SK-N-SH treated with all-trans-retinoic acid at 6 μM for 48 hours (cell line): ENCODE results near the gene ZNF132.

Source experiments
- ATAC-seq: fragments of 200-7000 bp; cut with Tn5 transposase; 3 replicates; pipeline ENCODE4 v1.9.1; 2020; ENCODE audit warnings: mild to moderate bottlenecking, moderate library complexity
- ARNTL ChIP-seq: fragments of 450-650 bp; formaldehyde crosslinking; IDR thresholded peaks from 2 replicates; pipeline ENCODE4 v1.5.0; 2020; ENCODE audit warnings: low read depth, mild to moderate bottlenecking, moderate library complexity, borderline replicate concordance
- PATZ1 ChIP-seq: fragments of 250-450 bp; sonication (Bioruptor Pico); IDR thresholded peaks from 2 replicates; pipeline ENCODE4 v1.8.0; 2020; ENCODE audit warnings: mild to moderate bottlenecking, moderate library complexity, borderline replicate concordance

The ZNF132 gene

GRCh38 chr19:58382997-58383603 is 56.9 kb downstream of the ZNF132 start:
- TF ChIP-seq PATZ1, result no peak
- no peak for TF ChIP-seq ARNTL
- TF ChIP-seq, all 23 proteins: peak for 0
- no peak for ATAC-seq
